Stimulated activated CD8-positive, alpha-beta memory T cell treated with anti-CD3 and anti-CD28 coated beads, Interleukin-12 subunit alpha, Interleukin-12 subunit beta, amount 100 ng/mL, for 24 hours (primary cell): ENCODE data around the gene RTN4IP1.

Experiments
- DNase-seq: peaks from one replicate; pipeline ENCODE4 v3.0.0-alpha.2; 2020; ENCODE audit errors: extremely low read depth

RTN4IP1 gene

DNA sequence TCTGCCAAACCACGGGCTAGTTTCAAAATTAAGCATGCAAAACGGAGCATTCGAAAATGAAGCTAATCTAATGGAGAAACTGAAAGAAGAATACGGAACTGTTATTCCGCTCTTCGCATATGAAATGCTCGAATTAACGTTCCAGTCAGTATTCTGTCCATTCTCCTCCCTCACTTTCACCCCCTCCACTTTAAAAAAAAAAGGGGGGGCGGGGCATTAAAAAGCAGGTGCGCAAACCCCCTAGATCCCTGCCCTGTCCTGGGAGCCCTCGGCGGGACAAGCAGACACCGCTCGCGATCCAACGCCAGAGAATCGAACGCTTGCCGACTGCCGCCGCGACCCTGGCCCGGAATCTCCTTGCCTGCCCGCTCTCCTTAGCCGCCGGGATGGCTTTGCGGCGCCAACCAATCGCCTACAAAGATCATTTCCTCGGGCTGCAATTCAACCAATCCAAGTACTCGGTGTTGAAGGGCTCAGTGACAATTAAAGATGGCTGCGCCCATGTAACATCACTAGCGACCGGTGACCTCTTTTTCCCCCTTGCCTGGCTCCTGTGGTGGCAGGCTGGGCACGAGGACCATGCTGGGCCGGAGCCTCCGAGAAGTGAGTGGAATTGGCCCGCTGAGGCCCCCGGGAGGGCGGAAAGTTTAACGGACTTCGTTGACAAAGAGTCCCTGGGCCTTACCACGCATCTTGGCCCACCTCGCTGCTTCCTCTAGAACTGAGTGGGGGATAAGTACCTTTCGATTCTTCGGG lies at the start of gene RTN4IP1, which contains the start of gene QRSL1:
RTN4IP1 (minus strand) TSS at position 396 of the 756 bp plus-strand sequence. CDS start 477 bp downstream, outside the sequence.
QRSL1 (plus strand) TSS at position 476 of the 756 bp plus-strand sequence; CDS start at position 580, 104 bp downstream.
- DNase-seq, result peak; percentile 49

GRCh38 chr6:106677282-106677681 lies 48.0 kb upstream of the RTN4IP1 start:
- DNase-seq, result no peak

DNA sequence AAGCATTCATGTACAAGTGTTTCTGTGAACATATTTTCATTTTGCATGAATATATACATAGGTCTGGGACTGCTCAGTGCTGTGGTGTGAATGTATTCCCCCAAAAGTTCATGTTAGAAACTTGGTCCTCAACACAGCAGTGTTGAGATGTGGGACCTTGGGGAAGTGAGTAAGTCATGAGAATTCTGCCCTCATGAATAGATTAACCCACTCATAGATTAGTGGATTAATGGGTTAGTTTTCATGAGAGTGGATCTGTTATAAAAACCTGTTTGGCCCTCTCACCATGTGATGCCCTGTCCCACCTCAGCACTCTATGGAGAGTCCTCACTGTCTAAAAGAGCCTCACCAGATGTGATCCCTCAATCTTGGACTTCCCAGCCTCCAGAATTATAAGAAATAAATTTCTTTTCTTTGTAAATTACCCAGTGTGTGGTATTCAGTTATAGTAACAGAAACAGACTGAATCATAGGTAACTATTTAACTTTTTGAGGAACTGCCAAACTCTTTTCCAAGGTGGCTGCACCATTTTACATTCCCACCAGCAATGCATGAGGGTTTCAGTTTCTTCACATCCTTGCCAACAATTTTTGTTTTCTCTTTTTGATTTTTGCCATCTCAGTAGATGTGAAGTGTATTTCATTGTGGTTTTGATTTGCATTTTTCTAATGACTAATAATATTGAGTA lies 45.4 kb upstream of the RTN4IP1 start:
- no peak for DNase-seq

GRCh38 chr6:106671651-106672050 lies 42.4 kb upstream of the RTN4IP1 start:
- DNase-seq, result no peak

DNA sequence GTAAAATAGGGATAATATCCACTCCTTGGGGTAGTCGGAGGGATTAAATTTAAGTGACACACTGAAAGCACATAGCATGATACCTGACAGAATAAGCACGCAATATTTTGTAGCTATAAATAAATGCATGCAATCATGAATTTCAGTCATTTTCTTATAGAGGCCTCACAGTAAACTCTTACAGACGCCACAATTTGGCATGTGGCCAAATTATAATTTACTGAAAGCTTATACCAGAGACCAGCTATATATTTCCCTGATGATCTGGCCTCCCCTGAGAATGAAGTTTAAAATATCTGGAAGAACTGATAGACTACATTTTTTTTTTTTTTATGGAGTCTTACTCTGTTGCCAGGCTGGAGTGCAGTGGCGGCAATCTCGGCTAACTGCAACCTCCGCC lies 40.9 kb upstream of the RTN4IP1 start:
- no peak for DNase-seq

DNA sequence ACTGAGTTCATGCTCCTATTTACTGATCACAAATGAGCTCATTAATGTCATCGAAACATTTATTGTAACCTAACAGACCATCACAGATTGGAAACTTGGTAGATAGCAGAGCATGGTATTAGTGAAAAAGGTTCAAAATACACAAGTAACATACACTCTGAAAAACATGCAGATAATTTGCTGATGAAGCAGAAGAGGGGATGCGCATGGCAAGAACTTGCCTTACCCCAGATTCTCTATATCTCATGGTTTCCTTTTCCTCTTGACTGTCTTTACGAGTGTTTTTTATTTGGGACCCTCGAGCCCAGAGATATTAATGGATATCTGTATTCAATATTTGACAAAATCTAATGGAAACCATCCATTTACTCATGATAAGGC lies 37.7 kb upstream of the RTN4IP1 start:
- DNase-seq, result no peak

DNA sequence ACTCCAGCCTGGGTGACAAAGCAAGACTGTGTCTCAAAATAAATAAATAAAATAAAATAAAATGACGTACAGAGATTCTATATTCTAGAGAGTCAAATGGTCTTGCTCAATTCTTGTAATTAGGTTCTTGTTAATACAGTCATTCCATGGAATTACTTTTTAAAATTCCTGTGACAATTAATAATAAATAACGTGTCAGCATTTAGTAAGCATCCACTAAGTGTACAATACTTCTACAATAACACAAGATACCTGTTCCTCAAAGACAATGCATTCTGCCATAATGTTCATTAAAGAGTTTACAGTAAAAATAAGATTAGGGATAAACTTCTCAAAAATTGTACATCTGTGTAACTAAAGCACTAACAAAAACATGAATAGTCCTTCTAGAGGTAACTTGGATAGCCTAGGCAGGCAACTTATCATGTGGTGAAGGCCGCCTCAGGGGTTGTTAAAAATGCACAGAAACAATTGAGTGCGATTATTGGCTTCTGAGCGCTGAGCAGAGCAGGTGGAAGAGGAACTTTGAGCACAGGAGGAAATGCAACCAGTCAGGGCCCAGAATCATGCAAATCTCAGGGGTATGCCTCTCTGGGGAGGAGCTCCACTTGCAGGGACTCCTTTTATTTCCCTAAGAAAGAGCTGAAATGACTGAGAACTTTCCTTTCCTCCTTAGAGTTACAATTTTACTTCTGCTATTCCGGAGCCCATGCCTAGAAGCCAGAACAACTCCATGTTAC lies 37.2 kb upstream of the RTN4IP1 start:
- no peak for DNase-seq

- no peak for DNase-seq
Observed at GRCh38 chr6:106662458-106662857, 33.2 kb upstream of the RTN4IP1 start.

- DNase-seq, result no peak
Observed at GRCh38 chr6:106659859-106660258, 30.6 kb upstream of the RTN4IP1 start.

- DNase-seq, result no peak
Observed at GRCh38 chr6:106658469-106658868, 29.2 kb upstream of the RTN4IP1 start.

GRCh38 chr6:106648651-106649308 lies 19.5 kb upstream of the RTN4IP1 start:
- no peak for DNase-seq

GRCh38 chr6:106643061-106643460 lies 13.8 kb upstream of the RTN4IP1 start:
- no peak for DNase-seq

DNA sequence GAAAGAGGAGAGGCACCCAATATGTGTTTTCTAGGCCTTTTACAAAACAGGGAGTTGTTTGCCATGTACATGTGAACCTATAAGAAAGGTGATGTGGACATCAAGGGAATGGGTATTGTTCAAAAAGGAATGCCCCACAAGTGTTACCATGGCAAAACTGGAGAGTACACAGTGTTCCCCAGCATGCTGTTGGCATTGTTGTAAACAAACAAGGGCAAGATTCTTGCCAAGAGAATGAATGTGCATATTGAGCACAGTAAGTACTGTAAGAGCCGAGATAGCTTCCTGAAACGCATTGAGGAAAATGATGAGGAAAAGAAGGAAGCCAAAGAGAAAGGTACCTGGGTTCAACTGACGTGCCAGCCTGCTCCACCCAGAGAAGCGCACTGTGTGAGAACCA lies 13.2 kb upstream of the RTN4IP1 start:
- no peak for DNase-seq

DNA sequence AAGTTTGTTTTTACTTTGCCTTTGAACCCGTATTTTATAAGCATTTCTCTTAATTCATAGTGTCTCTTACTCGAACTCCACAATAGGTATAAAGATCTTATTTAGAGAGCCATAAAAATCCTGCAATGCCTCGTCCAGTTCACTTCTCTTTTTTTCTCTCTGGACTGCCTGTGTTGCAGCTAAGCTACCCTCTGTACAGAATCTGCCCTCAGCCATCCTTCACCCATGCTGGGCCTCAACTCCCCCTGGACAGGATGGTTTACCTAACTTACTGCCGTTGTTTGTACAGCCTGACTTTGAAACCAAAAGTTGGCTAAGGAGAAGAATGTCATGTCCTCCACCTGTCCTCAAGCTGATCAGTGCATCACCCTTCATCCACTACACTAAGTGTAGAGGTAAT lies 10.5 kb upstream of the RTN4IP1 start:
- no peak for DNase-seq

GRCh38 chr6:106637717-106638341 lies 8.5 kb upstream of the RTN4IP1 start:
- DNase-seq, result no peak

DNA sequence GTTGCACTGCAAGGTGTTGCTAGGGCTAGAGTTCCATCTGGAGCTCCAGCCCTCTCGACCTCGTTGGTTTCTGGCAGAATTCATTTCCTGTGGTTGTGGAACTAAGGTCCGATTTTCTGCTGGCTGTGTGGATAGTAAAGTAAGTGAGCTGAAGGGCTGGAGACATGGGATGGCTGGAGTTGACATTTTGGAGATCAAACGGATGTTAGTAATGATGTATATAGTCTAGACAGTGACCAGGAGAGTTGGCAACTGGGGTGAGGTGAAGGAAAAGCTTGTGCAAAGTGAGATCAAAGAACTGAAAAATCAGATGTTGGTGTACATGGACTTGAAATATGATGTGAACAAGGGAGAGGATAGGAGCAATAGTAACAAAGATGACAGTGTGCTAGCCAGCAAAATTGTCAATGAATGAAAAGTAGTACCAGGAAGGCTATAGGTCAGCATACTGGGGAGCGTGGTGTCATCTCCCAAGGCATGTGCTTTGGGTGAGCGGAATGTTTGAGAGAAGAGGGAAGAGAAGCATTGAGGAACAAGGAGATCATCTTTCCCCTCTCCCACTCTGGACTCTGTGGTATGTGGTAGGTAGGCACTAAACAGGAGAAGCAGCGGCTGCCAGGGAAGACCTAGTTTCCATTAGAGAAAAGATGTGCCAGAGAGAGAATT lies 7.9 kb upstream of the RTN4IP1 start:
- no peak for DNase-seq

- DNase-seq, result no peak
Observed at GRCh38 chr6:106634565-106634964, 5.3 kb upstream of the RTN4IP1 start.

DNA sequence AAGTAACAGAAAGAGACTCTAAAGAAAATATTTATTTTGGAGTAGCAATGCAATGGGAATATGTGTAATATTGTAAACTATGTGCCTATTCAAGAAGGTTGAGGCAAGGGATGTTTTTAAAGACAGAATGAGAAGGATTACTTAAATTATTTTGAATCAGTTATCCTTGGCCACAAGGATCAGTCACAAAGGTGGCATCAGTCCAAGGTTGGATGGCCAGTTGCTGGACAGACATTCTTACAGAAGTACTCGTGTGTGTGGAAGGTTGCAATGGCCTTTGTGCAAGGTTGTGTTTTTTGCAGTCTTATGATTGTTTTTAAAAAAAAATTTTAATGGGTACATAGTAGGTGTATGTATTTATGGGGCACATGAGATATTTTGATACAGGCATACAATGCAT lies 2.0 kb upstream of the RTN4IP1 start:
- DNase-seq, result no peak

DNA sequence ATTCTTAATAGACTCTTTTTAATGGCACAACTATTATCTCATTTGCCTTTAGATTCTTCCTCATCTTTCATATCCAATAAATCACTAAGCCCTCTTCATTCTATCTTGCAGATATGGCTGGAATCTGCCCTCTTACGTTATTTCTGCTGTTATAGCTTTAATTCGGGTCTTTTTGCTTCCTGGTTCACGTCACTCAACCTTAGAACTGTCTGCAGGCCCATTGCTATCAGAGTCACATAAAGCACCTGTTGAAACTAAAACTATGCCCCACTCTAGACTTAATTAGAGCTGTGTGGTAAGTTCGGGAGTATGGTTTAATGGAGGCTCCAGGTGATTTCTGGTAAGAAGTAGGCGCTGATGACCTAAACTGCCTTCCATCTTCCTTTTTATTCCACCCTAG lies 1.1 kb upstream of the RTN4IP1 start:
- no peak for DNase-seq

DNA sequence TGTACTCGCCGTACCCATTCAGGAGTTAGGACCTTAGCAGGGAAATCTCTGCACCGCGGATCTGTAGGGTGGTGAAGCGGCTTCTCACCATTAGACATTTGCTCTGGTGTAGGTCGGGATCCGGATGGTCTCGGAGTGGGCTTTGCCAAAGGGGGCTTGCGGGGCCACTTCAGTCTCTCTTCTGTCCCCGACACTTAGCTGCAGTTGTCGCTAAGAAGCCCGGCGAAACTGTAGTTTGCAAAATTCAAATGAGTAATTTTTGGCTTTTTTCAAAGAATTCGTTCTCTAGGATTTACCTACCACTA lies 513 bp upstream of the RTN4IP1 start:
- no peak for DNase-seq

GRCh38 chr6:106628658-106629102 lies 618 bp downstream of the RTN4IP1 start:
- no peak for DNase-seq
